ENCODE measurements around the gene RBM33.

GRCh38 chr7:155786491-155786890 is 142.0 kb downstream of the RBM33 start:
- no peak for TF ChIP-seq CTCF (IDR thresholded peaks at IDR 0.05)
- no peak for TF ChIP-seq POLR2A (IDR thresholded peaks at IDR 0.05; ENCODE audit: low read depth)
- no peak for TF ChIP-seq EP300 (IDR thresholded peaks at IDR 0.05)

All from esophagus muscularis mucosa (tissue), 4 donors.